GM19463 (cell line): ENCODE data around the gene CRIP2.
A peak's percentile ranks its signal among the peaks of the same experiment; 100 is the strongest.

Experiments used
- ATAC-seq: cut with Tn5 transposase; IDR thresholded peaks from one replicate; pipeline ENCODE4 v1.9.1; 2021; ENCODE audit warnings: mild to moderate bottlenecking, moderate library complexity; ENCODE audit not compliant: unreplicated experiment

CRIP2 gene

DNA sequence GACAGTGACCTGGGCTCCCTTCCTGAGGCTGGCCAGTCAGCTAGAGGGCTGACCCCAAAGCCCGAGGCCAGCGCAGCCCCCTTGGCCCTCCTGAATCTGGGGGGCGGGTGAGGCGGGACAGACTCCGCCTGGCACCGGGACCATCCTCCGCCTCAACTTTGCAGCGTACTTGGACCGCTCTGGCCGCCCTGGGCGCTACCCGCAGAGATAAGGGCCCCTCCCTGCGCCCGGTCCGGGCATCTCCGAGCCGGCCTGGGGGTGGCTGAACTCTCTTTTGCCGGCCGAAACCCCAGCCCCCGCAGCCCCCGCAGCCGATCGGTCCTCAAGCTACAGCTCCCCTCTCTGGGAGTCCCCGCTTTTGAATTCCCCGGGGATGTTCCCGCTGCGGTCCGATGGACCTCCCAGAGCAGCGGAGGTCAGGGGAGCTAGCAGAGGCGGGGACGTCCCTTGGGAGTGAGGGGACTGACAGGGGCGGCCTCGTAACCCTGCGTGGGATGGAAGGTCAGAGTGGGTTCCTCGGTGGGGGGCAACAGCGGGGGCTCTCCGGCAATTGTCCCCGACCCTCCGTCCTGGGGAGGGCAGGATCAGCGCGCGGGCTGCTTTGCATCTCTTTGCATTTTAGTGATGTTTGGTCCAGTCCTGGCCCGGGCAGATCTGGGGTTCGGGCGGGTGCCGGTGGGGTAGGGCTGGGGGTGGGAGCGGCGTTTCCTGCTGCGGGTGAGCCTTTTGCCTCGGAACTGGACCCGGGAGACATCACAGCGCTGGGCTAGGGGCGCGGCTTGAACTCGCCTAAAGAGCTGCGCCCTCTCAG, 11.7 kb downstream of the CRIP2 start, which contains the start of gene CRIP1:
Gene CRIP1 (plus strand): TSS at position 724 of the 811 bp plus-strand sequence. CDS start 374 bp downstream, outside the sequence.
- ATAC-seq = no peak

- no peak for ATAC-seq
Measured at GRCh38 chr14:105486974-105487448, 12.4 kb downstream of the CRIP2 start.

DNA sequence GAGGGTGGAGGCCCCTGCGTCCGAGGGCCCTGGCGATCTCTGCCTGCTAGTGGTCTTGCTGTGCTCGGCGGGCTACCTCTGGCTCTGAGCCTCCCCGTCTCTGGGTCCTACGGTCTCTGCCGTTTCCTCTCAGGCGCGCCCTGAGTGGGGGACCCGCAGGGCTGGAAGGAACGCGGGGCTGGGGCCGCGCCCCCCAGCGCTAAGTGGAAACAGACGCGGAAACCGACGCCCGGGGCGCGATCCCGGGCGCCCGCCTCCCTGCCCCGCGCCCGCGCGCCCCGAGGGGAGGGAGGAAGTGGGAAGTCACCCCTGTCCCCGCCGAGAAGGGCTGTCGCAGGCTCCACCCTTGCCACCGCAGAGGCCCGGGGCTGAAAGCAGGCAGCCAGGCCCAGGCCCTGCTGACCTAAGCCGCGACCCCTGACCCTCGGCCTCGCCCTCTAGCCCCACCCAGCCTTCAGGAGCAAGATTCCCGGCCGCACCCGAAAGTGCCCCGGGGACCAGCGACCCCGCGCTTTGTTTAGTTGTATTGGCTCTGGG, 12.9 kb downstream of the CRIP2 start:
- no peak for ATAC-seq

DNA sequence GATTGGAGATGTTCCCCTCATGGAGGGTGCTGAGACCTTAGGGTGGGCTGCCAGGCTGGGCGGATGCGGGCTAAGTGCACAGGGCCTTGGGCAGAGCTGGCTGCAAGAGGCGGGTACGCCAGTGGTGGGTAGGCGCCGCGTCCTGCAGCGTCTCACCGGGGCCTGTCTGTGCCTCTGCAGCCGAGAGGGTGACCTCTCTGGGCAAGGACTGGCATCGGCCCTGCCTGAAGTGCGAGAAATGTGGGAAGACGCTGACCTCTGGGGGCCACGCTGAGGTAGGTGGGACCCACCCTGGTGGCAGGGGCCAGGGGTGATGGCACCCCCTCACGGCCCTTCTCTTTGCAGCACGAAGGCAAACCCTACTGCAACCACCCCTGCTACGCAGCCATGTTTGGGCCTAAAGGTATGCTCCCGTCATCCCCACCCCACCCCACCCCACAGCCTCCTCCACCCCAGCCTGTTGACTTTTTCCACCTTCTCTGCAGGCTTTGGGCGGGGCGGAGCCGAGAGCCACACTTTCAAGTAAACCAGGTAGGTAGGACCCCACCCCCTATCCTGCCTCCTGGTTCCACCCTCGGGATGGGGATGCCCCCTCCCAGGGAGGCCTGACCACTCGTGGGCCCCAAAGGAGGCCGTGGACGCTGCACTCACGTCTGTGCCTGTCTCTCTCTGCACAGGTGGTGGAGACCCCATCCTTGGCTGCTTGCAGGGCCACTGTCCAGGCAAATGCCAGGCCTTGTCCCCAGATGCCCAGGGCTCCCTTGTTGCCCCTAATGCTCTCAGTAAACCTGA, 13.6 kb downstream of the CRIP2 start:
- no peak for ATAC-seq

DNA sequence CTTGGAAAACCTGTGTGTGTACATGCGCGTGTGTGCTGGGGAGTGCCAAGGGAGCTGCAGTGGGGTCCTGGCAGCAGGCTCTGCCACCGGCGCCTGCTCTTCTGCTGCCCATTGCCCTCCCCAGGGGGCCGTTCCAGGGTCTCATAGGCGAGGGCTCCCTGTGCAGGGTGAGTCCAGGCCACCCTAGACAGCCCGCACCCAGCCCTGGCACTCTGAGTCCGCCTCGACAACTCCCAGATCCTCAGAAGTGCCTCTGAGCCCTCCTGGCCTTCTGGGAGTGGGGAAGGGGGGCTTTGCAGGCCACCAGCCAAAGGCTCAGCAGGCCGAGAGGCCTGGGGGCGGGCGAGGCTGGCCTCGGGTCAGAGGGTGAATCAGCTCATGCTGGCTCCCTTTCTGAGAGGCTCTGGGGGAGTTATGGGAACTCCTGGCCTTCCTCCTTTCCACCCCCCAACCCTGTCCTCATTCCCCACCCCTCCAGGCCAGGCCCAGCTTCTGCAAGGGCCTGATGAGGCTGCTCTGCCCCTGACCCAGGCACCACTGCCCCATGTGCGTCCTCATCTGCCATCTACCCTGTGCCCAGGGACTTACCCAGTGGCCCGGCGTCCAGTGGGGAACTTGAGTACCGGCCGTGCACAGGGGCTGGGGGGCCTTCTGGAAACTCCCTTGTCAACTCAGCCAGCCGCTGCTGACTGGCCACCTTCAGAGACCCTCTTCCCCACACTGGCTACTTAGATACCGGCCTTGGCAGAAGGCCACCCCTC, 14.3 kb downstream of the CRIP2 start:
- no peak for ATAC-seq

- ATAC-seq = no peak
Measured at GRCh38 chr14:105489542-105490266, 15.1 kb downstream of the CRIP2 start.

DNA sequence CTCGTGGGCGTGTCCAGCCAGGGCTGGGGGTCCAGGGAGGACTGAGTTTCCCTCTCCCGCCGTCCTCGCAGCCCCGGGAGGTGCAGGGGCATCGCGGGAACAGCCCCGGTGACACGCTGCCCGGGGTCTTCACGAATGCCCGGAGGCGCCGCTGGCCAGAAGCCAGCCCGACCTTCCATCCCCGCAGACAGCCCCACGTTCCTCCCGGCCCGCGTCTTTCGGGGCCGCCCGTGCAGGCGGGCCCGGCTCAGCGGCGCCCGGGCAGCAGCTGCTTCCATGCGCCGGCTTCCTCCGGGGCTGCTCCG, 15.6 kb downstream of the CRIP2 start:
- ATAC-seq = peak; percentile 1

DNA sequence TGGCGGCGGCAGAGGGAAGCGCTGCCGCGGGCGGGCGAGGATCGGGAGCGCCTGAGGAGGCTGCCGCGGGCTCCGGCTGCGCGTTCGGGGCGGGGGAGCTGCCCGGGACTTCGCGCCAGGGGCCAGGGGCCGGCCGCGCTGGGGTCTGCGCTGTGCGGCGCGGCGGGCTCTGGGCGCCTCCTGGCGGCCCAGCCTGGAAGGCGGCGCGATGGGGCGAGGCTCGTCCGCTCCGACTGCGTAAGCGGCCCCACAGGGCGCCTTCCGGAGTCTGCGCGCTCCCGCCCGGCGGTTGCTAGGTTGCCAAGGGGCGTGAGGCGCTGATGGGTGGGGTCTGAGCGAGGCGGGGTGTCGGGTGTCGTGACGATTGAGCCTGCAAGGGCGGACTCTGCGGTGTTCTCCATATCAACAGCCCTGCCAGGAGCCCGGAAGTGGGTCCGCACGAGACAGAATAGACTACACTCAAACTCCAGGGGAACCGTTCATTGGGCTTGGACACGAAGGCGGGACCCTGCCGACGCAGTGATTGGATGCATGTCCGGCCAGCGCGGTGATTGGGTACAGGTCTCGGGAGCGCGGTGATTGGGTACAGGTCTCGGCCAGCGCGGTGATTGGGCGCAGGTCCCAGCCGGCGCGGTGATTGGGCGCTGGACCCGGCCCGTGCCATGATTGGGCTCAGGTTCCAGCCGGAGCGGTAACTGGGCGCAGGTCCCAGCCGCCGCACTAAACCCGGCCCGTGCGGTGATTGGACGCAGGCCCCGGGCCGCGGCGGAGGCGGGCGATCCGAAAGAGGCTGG, 16.1 kb downstream of the CRIP2 start, which contains the start of gene TEDC1:
Gene TEDC1 (plus strand): TSS at position 675 of the 794 bp plus-strand sequence. CDS start 130 bp downstream, outside the sequence.
- ATAC-seq = peak; percentile 64

GRCh38 chr14:105491366-105491973, 16.8 kb downstream of the CRIP2 start:
- no peak for ATAC-seq

DNA sequence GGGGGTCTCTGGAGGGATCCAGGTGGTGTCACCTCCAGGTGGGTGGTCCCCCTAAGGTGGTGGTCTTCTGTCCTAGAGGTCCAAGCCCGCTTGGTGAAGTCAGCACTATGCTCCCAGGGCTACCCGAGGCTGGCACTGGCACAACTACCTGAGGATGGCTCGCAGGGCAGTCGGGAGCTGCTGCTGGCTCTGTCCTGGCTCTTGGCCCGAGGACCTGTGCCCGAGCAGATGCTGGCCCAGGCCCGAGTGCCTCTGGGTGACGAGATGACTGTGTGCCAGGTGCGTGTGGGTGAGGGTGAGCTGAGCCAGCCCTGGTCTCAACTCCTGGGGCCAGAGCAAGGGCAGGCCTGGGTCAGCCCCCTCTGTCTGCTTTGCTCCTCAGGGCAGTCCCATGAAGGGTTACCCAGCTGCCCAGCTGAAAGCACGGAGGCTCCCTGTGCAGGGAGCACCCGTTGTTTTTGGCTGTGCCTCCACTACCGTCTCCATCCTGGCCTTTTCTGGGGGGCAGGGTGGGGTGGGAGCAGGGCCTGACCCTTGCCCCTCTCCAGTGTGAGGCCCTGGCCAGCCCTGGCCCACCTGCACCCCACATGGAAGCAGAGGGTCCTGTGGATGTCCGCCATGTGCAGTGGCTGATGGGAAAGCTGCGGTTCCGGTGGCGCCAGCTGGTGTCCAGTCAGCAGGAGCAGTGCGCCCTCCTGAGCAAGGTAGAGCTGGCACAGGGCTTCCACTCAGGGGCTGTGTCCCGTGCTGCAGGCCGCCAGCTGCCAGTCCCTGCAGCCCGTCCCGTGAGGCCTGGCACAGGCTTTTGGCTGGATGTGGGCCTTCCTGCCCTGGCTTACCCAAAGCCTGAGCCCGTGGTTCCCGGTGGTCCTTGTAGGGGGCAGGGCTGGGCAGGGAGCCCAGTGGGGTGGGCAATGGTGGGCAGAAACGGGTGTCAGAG, 17.7 kb downstream of the CRIP2 start:
- no peak for ATAC-seq

GRCh38 chr14:105492971-105493871, 18.6 kb downstream of the CRIP2 start:
- ATAC-seq = no peak

- no peak for ATAC-seq
Measured at GRCh38 chr14:105493921-105494605, 19.4 kb downstream of the CRIP2 start.

- no peak for ATAC-seq
Measured at GRCh38 chr14:105494606-105494929, 19.9 kb downstream of the CRIP2 start.

DNA sequence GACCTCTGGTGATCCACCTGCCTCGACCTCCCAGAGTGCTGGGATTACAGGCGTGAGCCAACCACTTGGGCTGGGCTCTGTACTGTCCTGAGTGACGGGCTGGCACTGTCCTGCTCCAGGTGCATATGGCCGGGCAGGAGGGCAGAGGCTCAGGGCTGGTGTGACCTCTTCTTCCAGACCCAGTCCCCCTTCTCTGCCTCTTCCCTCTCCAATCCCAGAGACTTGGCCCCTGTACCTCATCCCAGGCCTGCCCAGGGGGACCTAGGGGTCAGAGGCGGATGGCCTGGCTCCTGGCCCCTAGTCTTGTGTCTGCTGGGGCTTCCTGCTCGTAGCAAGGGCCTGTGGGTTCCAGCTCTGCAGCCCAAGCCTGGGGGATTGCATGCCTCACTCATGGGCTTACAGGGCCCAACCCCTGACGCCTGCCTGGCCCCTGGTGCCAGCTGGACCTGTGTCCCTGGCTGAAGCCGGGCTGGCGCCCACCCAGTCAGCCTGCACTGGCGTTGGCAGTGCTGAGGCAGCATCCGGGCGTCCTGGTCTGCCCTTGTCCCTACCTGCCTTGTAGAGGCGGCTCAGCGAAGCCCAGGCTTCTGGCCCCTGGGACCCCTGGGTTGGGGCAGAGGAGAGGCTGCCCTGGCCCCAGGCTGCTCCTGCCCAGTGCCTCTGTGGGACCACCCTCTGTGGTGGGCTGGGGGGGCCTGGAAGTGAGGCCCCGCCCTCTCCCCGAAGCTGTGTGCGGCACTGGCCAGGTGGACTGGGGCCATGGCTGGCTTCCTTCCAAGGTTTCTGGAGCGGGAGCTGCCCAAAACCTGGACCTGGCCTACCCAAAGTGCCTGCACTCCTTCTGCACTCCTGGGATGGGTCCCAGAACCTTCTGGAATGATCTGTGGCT, 20.7 kb downstream of the CRIP2 start:
- ATAC-seq = no peak
